K562 (cell line): ENCODE results near the gene C11orf52. TPM values are rescaled to one million over a fixed set of nuclear protein-coding genes. Genes with fewer than 3 reads are reported as not detected.

Source experiments
- ATAC-seq: fragments of 200-7000 bp; cut with Tn5 transposase; 3 replicates; pipeline ENCODE4 v1.9.1; 2020; ENCODE audit warnings: moderate library complexity
- BruUV-seq: library from RNA; stranded (reverse); fragments of 400-500 nt; replicated peaks from 2 replicates; lab custom pipeline; 2021; lab: Mats Ljungman, UMichigan
- CTCF ChIA-PET: fragments of 300-600 bp; formaldehyde crosslinking; extraction: SDS; loops from one replicate; lab custom pipeline; 2021; ENCODE audit warnings: low intra/inter-chr PET ratio; lab: Yijun Ruan, JAX
- POLR2A ChIA-PET: fragments of 300-600, 350-650 bp; sonication (Branson Sonifier 250); formaldehyde crosslinking; extraction: SDS; loops from one replicate; lab custom pipeline; 2021; ENCODE audit warnings: antibody characterized with exemption, inconsistent platforms; lab: Yijun Ruan, JAX
- DNase-seq, 4 experiments: peaks; one replicate each; pipeline versions ENCODE4 v3.0.0 to v3.0.0-alpha.2; 2011 to 2018; ENCODE audit warnings: low spot score in 3 of 4, mixed read lengths in 3 of 4; ENCODE audit errors: extremely low read depth in 1 of 4
- FAIRE-seq: peaks from 2 replicates; lab custom pipeline; 2011; peaks lifted over from hg19 to GRCh38; lab: Jason Lieb, UNC
- H2AFZ ChIP-seq: 2 replicates; pipeline ENCODE4 v1.6.0; 2011; ENCODE audit warnings: low read depth, low read length, control low read depth, inconsistent platforms
- H3K27ac ChIP-seq: fragments of 200-600 bp; 3 replicates; pipeline ENCODE4 v1.8.0; 2011; ENCODE audit warnings: low read depth, mild to moderate bottlenecking, control low read depth, inconsistent platforms, low read length, moderate library complexity, mixed read lengths; ENCODE audit errors: extremely low read depth
- H3K27me3 ChIP-seq, 2 experiments: fragments of 300-600 bp in 1 of 2; 2 replicates in 1 of 2; 3 replicates in 1 of 2; pipeline versions ENCODE4 v1.6.0 to v1.8.0; 2011; ENCODE audit warnings: inconsistent platforms in 2 of 2, low read length in 2 of 2, mild to moderate bottlenecking in 1 of 2, mixed read lengths in 1 of 2, moderate library complexity in 1 of 2; ENCODE audit not compliant: control insufficient read depth in 2 of 2, insufficient read depth in 2 of 2
- H3K36me3 ChIP-seq: fragments of 300-600 bp; 3 replicates; pipeline ENCODE4 v1.8.0; 2011; ENCODE audit warnings: mild to moderate bottlenecking, low read length, inconsistent platforms; ENCODE audit not compliant: control insufficient read depth, insufficient read depth
- H3K4me1 ChIP-seq, 2 experiments: fragments of 200-600 bp in 1 of 2; replicated peaks in 1 of 2; 2 replicates in 1 of 2; 3 replicates in 1 of 2; pipeline versions ENCODE4 v1.5.1 to v1.8.0; 2011; ENCODE audit warnings: inconsistent platforms in 2 of 2, low read length in 2 of 2, mild to moderate bottlenecking in 1 of 2, mixed read lengths in 1 of 2, moderate library complexity in 1 of 2; ENCODE audit not compliant: control insufficient read depth in 2 of 2, insufficient read depth in 2 of 2
- H3K4me2 ChIP-seq: 2 replicates; pipeline ENCODE4 v1.6.1; 2011; ENCODE audit warnings: low read length, control low read depth, inconsistent platforms, mixed read lengths; ENCODE audit not compliant: insufficient read depth
- H3K4me3 ChIP-seq: fragments of 200-600 bp; sonication (generic), shearing (Covaris generic); 2 replicates; pipeline ENCODE4 v1.5.1; 2016; ENCODE audit warnings: control low read depth, inconsistent platforms
- H3K79me2 ChIP-seq: fragments of 200-600 bp; 3 replicates; pipeline ENCODE4 v1.8.0; 2011; ENCODE audit warnings: low read length, inconsistent platforms; ENCODE audit not compliant: control insufficient read depth, insufficient read depth
- H3K9ac ChIP-seq, 2 experiments: 2 replicates each; pipeline versions ENCODE4 v1.6.0 to v1.6.1; 2011; ENCODE audit warnings: low read depth in 2 of 2, low read length in 2 of 2, control low read depth in 1 of 2, inconsistent platforms in 1 of 2, mild to moderate bottlenecking in 1 of 2, mixed read lengths in 1 of 2; ENCODE audit not compliant: insufficient read depth in 1 of 2
- H3K9me1 ChIP-seq: one replicate; pipeline ENCODE4 v1.6.0; 2011; ENCODE audit warnings: inconsistent platforms, mild to moderate bottlenecking, low read length, moderate library complexity; ENCODE audit not compliant: control insufficient read depth, insufficient read depth
- H3K9me3 ChIP-seq: replicated peaks from 2 replicates; pipeline ENCODE4 v1.5.1; 2011; ENCODE audit warnings: low read depth, low read length, inconsistent platforms; ENCODE audit not compliant: control insufficient read depth, insufficient read depth
- H4K20me1 ChIP-seq: replicated peaks from 2 replicates; pipeline ENCODE4 v1.6.1; 2011; ENCODE audit warnings: low read length, inconsistent platforms, mixed read lengths; ENCODE audit not compliant: control insufficient read depth, insufficient read depth
- BCL6 ChIP-seq: fragments of 250-450 bp; sonication (Bioruptor Pico); IDR thresholded peaks from 2 replicates; pipeline ENCODE4 v1.4.0; 2020
- NFXL1 ChIP-seq: fragments of 450-650 bp; formaldehyde crosslinking; IDR thresholded peaks from 2 replicates; pipeline ENCODE4 v1.4.0; 2021; ENCODE audit warnings: mild to moderate bottlenecking
- STAT6 ChIP-seq: sonication (generic); formaldehyde crosslinking; IDR thresholded peaks from 2 replicates; pipeline ENCODE4 v1.8.1; 2023; ENCODE audit warnings: mild to moderate bottlenecking, missing genetic modification reagents
- ZNF175 ChIP-seq: fragments of 200-800 bp; sonication (Bioruptor generic); IDR thresholded peaks from 2 replicates; pipeline ENCODE4 v1.6.1; 2016; ENCODE audit warnings: low read depth, mild to moderate bottlenecking, missing genetic modification characterization, missing compliant biosample characterization
- WGBS: fragments of 100-300 bp; shearing (Covaris generic); methylation state at CpG from one replicate; pipeline ENCODE4 v1.1.6; 2016; ENCODE audit warnings: low coverage, mixed read lengths; ENCODE audit not compliant: insufficient coverage; ENCODE audit errors: missing lambda C conversion rate; 5-methylcytosine and 5-hydroxymethylcytosine counted together
- in situ Hi-C: fragments of 300-500 bp; cut with MboI; formaldehyde crosslinking; loops from 4 replicates; pipeline ENCODE4 v1.15.0; 2018; ENCODE audit warnings: inconsistent platforms, mixed read lengths
- intact Hi-C: fragments of 100-400 bp; cut with micrococcal nuclease; formaldehyde crosslinking; loops from 2 replicates; pipeline ENCODE4 v1.14.2; 2022
- polyA plus RNA-seq, 8 experiments: library from polyadenylated mRNA; depleted of rRNA in 4 of 8; stranded (reverse) in 5 of 8; unstranded in 3 of 8; fragments of >200 nt; fragmentation: Nextera tagmentation in 2 of 8; fragmentation: Illumina TruSeq in 1 of 8; extraction: Ambion mirVana in 2 of 8; extraction: Trizol in 1 of 8; gene quantifications; 2 replicates each; pipeline versions ENCODE4 v1.2.1 to v1.2.3, GENCODE V29; 2011 to 2014; ENCODE audit warnings: inconsistent platforms in 1 of 8, missing spikeins in 1 of 8
- total RNA-seq, 7 experiments: library from RNA; depleted of rRNA in 6 of 7; stranded (reverse); fragments of >200 nt in 6 of 7; fragmentation: Illumina TruSeq in 2 of 7; extraction: Trizol in 2 of 7; gene quantifications; 2 replicates each; pipeline versions ENCODE4 v1.2.1 to v1.2.3, GENCODE V29; 2011 to 2021; ENCODE audit warnings: low replicate concordance in 1 of 7

Gene C11orf52
- total and polyA plus RNA-seq, 9 of the 15 experiments (the other 6 are each of a cell fraction or from before 2014, with no cell fraction given) = 0.29 to 2.9 (median 1.0) TPM

- no peak overlapping the region for H3K27ac ChIP-seq
- ChIA-PET POLR2A (no interaction called here), CTCF (no interaction called here)
- no peak overlapping the region for H3K4me3 ChIP-seq
- no peaks in the 10 kb centered on the region for H3K79me2 ChIP-seq
- H3K9me3 ChIP-seq = no peaks in the 10 kb centered on the region
- no peak for TF ChIP-seq BCL6 (CRISPR knock-in tag)
- TF ChIP-seq NFXL1 (CRISPR knock-in tag) = no peak
- no peak for TF ChIP-seq ZNF175 (CRISPR knock-in tag)
- TF ChIP-seq STAT6 (CRISPR knock-in tag) = no peak
- BruUV-seq = no TSS peak
- no peaks in the 10 kb centered on the region for H3K9me1 ChIP-seq
- no peak overlapping the region for H3K9ac ChIP-seq
- H3K4me2 ChIP-seq = no peak overlapping the region
- 40% methylated on average over 4 of the region's 4 CpGs for WGBS
- ATAC-seq (no peak), DNase-seq (no peak), FAIRE-seq (no peak)
- no peak overlapping the region for H2AFZ ChIP-seq
- H4K20me1 ChIP-seq = no peaks in the 10 kb centered on the region
- H3K4me1 ChIP-seq = peaks cover 16 to 29% of the 10 kb centered on the region in 2 experiments
- in situ Hi-C loops = no loop called here
- H3K36me3 ChIP-seq = no peaks in the 10 kb centered on the region
- intact Hi-C loops = loop anchor here (5.0 kb wide), 1 partner anchor 157 kb away; the partner anchor contains the start of genes SDHD and TIMM8B
- H3K27me3 ChIP-seq = no peaks in the 10 kb centered on the region
Measured at GRCh38 chr11:111930472-111930871, 11.8 kb downstream of the C11orf52 start.
